ENCODE data around the gene HMX1. TPM values are rescaled to one million over a fixed set of nuclear protein-coding genes. Genes with fewer than 3 reads are reported as not detected.

HMX1 gene
- total RNA-seq, 1 donor from 2014 or later, result 0.92 TPM

DNA sequence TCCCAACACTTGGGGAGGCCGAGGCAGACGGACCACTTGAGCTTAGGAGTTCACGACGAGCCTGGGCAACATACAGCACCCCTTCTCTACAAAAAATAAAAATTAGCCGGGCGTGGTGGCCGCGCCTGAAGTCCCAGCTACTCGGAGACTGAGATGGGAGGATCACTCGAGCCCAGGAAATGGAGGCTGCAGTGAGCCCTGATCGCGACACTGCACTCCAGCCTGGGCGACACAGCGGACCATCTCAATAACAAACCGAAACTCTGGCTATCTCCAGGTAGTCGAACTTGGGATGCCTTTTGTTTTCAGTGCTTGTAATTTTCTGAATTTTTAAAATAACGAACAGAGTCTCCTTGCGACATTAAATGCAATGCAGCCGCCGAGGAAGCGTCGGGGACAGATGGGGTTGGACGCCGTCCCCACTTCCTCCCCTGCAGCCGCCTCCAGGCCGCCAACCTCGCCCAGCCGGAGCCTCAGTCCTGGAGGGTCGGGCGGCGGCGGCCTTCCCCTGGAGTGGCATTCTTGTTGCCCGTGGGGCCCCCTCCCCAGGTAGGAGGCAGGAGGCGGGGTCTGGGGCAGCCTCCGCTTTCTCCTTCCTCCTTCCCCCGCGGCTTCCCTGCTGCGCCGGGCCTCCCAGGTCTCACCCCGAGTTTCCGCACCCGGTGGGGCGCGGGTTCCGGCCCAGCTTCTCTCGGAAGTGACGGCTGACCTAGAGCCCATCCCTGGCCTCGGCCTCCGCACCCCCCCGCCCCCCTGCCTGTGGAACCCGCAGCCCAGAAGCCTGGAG is 14.6 kb downstream of the HMX1 start:
- H3K9me3 Mint-ChIP-seq, result no peaks in the 10 kb centered on the region
- no peaks in the 10 kb centered on the region for H3K36me3 Mint-ChIP-seq
- H3K27me3 Mint-ChIP-seq (ENCODE audit: low read depth), result peaks cover 92% of the 10 kb centered on the region
- TF ChIP-seq, protein P1, sequence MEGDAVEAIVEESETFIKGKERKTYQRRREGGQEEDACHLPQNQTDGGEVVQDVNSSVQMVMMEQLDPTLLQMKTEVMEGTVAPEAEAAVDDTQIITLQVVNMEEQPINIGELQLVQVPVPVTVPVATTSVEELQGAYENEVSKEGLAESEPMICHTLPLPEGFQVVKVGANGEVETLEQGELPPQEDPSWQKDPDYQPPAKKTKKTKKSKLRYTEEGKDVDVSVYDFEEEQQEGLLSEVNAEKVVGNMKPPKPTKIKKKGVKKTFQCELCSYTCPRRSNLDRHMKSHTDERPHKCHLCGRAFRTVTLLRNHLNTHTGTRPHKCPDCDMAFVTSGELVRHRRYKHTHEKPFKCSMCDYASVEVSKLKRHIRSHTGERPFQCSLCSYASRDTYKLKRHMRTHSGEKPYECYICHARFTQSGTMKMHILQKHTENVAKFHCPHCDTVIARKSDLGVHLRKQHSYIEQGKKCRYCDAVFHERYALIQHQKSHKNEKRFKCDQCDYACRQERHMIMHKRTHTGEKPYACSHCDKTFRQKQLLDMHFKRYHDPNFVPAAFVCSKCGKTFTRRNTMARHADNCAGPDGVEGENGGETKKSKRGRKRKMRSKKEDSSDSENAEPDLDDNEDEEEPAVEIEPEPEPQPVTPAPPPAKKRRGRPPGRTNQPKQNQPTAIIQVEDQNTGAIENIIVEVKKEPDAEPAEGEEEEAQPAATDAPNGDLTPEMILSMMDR (IDR thresholded peaks at IDR 0.05; ENCODE audit: unreplicated experiment), result no peak
- no peak overlapping the region for H3K27ac Mint-ChIP-seq
- peaks cover 18% of the 10 kb centered on the region for H3K4me1 Mint-ChIP-seq
- H3K4me3 Mint-ChIP-seq, result no peak overlapping the region
- no peak for DNase-seq (ENCODE audit: low spot score in 2 of 2, unreplicated experiment in 2 of 2)

DNA sequence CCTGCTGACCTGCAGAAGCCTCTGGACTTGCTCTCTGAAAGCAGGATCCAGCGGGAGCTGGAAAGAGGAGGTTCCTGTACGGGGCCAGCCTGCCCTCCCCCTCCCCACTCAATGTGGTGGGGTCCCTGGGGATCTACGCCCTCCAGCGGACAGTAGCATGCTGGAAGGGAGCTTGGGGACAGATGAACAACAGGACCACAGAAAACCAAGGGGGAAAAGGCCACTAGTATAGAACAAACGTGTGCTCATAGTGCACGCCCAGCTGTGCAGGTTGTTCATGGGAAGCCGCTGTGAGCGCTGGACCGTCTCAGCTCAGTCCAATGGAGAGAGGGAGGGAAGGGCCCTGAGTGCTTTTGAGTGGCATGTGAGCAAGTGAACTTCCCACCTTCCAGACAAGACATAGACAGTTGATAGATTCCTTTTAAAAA is 15.8 kb downstream of the HMX1 start:
- H3K27me3 Mint-ChIP-seq (ENCODE audit: low read depth), result peaks cover 84% of the 10 kb centered on the region

DNA sequence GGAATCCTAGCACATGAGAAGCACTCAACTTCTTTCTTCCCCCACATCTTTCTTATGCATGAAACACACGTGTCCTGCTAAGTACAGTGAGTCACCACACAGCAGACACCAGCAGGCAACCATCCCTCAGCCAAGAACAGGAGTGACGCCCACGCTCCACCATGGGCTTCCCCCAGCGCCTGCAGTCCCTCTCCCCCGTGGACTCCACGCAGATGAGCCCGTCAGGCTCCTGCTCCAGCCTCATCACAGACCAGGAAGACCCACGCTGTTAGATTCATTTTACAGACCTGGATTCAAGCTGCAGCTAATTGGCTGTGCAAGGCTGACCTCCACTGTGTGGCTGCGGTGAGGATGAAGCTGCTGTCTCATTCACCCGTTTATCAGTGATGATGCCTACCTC is 16.7 kb downstream of the HMX1 start:
- TF ChIP-seq, protein P1 (IDR thresholded peaks at IDR 0.05; ENCODE audit: unreplicated experiment), result no peak
- peaks cover 10% of the 10 kb centered on the region for H3K4me1 Mint-ChIP-seq
- H3K9me3 Mint-ChIP-seq, result no peaks in the 10 kb centered on the region

More for the DNA sequence above, 15.8 kb downstream of the HMX1 start:
- DNase-seq (ENCODE audit: low spot score in 2 of 2, unreplicated experiment in 2 of 2), result no peak
- TF ChIP-seq, protein P1 (IDR thresholded peaks at IDR 0.05; ENCODE audit: unreplicated experiment), result no peak
- H3K4me3 Mint-ChIP-seq, result no peak overlapping the region
- no peaks in the 10 kb centered on the region for H3K36me3 Mint-ChIP-seq
- no peak overlapping the region for H3K27ac Mint-ChIP-seq
- no peaks in the 10 kb centered on the region for H3K9me3 Mint-ChIP-seq
- peaks cover 13% of the 10 kb centered on the region for H3K4me1 Mint-ChIP-seq

DNA sequence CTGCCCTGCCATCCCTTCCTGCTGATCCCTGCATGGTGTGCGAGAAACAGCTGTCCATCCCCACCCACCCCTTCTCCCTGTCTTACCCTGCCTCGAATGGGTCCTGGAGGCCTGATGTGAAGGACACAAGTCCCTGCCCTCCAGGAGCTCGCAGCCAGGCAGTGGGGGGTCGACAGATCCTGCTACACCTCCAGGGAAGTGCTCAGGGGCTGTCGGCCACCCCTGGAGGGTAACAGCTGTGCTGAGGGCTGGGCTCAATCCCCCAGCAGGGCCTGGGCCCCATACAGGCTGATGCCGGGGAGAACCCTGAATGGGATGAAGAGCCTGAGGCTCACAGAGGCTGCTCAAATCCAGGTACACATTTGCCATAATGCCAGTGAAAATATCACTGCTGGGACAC is 17.6 kb downstream of the HMX1 start:
- DNase-seq (ENCODE audit: low spot score in 2 of 2, unreplicated experiment in 2 of 2), result no peak
- peaks cover 8% of the 10 kb centered on the region for H3K4me1 Mint-ChIP-seq
- TF ChIP-seq, protein P1 (IDR thresholded peaks at IDR 0.05; ENCODE audit: unreplicated experiment), result no peak
- H3K4me3 Mint-ChIP-seq, result no peak overlapping the region
- H3K27ac Mint-ChIP-seq, result no peak overlapping the region
- no peaks in the 10 kb centered on the region for H3K36me3 Mint-ChIP-seq
- peaks cover 74% of the 10 kb centered on the region for H3K27me3 Mint-ChIP-seq (ENCODE audit: low read depth)
- H3K9me3 Mint-ChIP-seq, result no peaks in the 10 kb centered on the region

More for the DNA sequence above, 16.7 kb downstream of the HMX1 start:
- Mint-ChIP-seq H3K27me3 (ENCODE audit: low read depth) (peaks cover 81% of the 10 kb centered on the region), H3K36me3 (no peaks in the 10 kb centered on the region), H3K4me3 (no peak overlapping the region), H3K27ac (no peak overlapping the region)
- no peak for DNase-seq (ENCODE audit: low spot score in 2 of 2, unreplicated experiment in 2 of 2)

DNA sequence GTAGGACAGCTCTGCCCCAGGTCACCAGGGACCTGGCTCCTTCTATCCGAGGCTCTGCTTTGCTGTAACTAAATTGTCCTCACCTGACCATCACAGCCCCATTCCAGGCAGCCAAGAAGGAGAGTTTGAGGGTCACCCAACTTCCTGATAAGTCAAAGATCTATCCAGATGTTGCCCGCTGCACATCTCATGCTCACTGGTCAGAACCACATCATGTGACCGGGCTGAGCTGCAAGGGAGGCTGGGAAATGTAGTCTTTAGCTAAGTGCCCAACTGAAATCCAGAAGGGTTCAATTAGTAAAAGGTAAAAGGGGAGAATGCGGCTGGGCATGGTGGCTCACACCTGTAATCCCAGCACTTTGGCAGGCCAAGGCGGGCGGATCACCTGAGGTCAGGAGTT is 18.4 kb downstream of the HMX1 start:
- TF ChIP-seq, protein P1 (IDR thresholded peaks at IDR 0.05; ENCODE audit: unreplicated experiment), result no peak
- DNase-seq (ENCODE audit: low spot score in 2 of 2, unreplicated experiment in 2 of 2), result no peak
- peaks cover 74% of the 10 kb centered on the region for H3K27me3 Mint-ChIP-seq (ENCODE audit: low read depth)
- no peaks in the 10 kb centered on the region for H3K36me3 Mint-ChIP-seq
- no peaks in the 10 kb centered on the region for H3K9me3 Mint-ChIP-seq
- H3K4me3 Mint-ChIP-seq, result no peak overlapping the region
- H3K27ac Mint-ChIP-seq, result no peak overlapping the region
- peaks cover 8% of the 10 kb centered on the region for H3K4me1 Mint-ChIP-seq
